ENCODE measurements around the gene RNF8.

The RNF8 gene

DNA sequence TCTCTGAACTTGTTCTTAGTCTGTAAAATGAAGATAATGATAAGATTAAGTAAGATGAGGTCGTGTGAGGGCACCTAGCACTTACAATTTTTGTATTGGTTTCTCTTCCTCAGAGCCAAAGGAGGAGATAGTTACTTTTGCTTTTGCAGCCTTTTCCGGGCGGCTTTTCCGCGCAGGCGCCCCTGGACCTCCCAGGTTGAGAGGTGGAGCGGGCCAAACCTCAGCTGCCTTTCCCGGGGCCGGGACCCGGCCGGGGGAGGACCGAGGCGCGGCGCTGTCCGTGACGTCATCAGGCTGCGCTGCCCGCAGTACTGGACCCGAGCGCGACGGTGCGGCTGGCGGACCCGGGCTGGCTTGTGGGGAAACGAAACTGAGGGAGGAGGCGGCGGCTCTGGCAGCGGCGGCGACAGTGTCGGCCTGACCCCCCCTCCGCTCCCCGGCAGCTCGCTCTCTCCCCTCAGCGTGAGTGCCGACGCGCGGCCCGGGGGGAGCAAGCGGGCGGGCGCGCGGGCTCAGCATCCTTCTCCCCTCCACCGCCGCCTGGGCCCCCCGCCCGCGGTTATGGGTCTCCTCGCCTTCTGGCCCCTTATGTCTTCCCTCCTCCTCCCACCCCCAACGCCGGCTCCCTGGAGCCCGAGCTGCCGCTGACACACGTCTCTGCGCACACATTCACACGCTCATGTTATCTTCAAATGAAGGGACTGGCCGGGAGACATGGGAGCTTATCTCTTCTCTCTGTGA lies 79.3 kb downstream of the RNF8 start, which contains the start of gene CMTR1 (continued):
- TF ChIP-seq, protein P1, sequence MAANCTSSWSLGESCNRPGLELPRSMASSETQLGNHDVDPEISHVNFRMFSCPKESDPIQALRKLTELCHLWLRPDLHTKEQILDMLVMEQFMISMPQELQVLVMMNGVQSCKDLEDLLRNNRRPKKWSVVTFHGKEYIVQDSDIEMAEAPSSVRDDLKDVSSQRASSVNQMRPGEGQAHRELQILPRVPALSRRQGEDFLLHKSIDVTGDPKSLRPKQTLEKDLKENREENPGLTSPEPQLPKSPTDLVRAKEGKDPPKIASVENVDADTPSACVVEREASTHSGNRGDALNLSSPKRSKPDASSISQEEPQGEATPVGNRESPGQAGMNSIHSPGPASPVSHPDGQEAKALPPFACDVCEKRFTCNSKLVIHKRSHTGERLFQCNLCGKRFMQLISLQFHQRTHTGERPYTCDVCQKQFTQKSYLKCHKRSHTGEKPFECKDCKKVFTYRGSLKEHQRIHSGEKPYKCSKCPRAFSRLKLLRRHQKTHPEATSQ (tag by site-specific recombination; IDR thresholded peaks at IDR 0.05): peak; percentile 71; the same call in 1 of the 2 replicates
- TF ChIP-seq ZNF626 (tag by site-specific recombination; IDR thresholded peaks at IDR 0.05) (no peak), ZNF223 (tag by site-specific recombination; IDR thresholded peaks at IDR 0.05) (peak; percentile 94), ZNF214 (tag by site-specific recombination; IDR thresholded peaks at IDR 0.05; ENCODE audit: borderline replicate concordance) (no peak), RBAK (tag by site-specific recombination; IDR thresholded peaks at IDR 0.05) (no peak), ZNF302 (tag by site-specific recombination; IDR thresholded peaks at IDR 0.05; ENCODE audit: low read depth) (no peak), KLF10 (tag by site-specific recombination; IDR thresholded peaks at IDR 0.05) (0 out of 2 replicates have a peak, but pooled peaks have one; percentile 26), ZNF560 (tag by site-specific recombination; IDR thresholded peaks at IDR 0.05; ENCODE audit: borderline replicate concordance) (no peak), ZNF274 (IDR thresholded peaks at IDR 0.05; ENCODE audit: low read length) (no peak), ZNF274 (tag by site-specific recombination; IDR thresholded peaks at IDR 0.05; ENCODE audit: borderline replicate concordance) (no peak), ZXDB (tag by site-specific recombination; IDR thresholded peaks at IDR 0.05) (peak; percentile 85), GLI2 (tag by site-specific recombination; IDR thresholded peaks at IDR 0.05; ENCODE audit: borderline replicate concordance, low read depth) (no peak), ZNF335 (tag by site-specific recombination; conservative IDR thresholded peaks at IDR 0.05) (peak; percentile 97), MYNN (tag by site-specific recombination; IDR thresholded peaks at IDR 0.05; ENCODE audit: borderline replicate concordance) (no peak), ZNF391 (tag by site-specific recombination; IDR thresholded peaks at IDR 0.05; ENCODE audit: borderline replicate concordance, low read depth) (no peak; the same call in 1 of the 2 replicates), ZFP41 (tag by site-specific recombination; IDR thresholded peaks at IDR 0.05; ENCODE audit: borderline replicate concordance) (no peak), ZNF169 (tag by site-specific recombination; IDR thresholded peaks at IDR 0.05) (no peak), YY2 (tag by site-specific recombination; IDR thresholded peaks at IDR 0.05) (peak; percentile 44; the same call in 1 of the 2 replicates), ZNF221 (tag by site-specific recombination; IDR thresholded peaks at IDR 0.05; ENCODE audit: borderline replicate concordance) (no peak), PRDM1 (tag by site-specific recombination; IDR thresholded peaks at IDR 0.05) (peak; percentile 88), ZNF549 (tag by site-specific recombination; IDR thresholded peaks at IDR 0.05) (no peak), ZNF2 (tag by site-specific recombination; IDR thresholded peaks at IDR 0.05) (0 out of 2 replicates have a peak, but pooled peaks have one; percentile 32), ZNF121 (tag by site-specific recombination; IDR thresholded peaks at IDR 0.05) (no peak)
- TF ChIP-seq, protein P2, sequence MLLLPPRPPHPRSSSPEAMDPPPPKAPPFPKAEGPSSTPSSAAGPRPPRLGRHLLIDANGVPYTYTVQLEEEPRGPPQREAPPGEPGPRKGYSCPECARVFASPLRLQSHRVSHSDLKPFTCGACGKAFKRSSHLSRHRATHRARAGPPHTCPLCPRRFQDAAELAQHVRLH (tag by site-specific recombination; IDR thresholded peaks at IDR 0.05): 0 out of 2 replicates have a peak, but pooled peaks have one; percentile 24
- TF ChIP-seq, protein P3, sequence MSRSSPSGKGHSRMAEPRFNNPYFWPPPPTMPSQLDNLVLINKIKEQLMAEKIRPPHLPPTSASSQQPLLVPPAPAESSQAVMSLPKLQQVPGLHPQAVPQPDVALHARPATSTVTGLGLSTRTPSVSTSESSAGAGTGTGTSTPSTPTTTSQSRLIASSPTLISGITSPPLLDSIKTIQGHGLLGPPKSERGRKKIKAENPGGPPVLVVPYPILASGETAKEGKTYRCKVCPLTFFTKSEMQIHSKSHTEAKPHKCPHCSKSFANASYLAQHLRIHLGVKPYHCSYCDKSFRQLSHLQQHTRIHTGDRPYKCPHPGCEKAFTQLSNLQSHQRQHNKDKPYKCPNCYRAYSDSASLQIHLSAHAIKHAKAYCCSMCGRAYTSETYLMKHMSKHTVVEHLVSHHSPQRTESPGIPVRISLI (tag by site-specific recombination; IDR thresholded peaks at IDR 0.05): no peak
- TF ChIP-seq, protein P4, sequence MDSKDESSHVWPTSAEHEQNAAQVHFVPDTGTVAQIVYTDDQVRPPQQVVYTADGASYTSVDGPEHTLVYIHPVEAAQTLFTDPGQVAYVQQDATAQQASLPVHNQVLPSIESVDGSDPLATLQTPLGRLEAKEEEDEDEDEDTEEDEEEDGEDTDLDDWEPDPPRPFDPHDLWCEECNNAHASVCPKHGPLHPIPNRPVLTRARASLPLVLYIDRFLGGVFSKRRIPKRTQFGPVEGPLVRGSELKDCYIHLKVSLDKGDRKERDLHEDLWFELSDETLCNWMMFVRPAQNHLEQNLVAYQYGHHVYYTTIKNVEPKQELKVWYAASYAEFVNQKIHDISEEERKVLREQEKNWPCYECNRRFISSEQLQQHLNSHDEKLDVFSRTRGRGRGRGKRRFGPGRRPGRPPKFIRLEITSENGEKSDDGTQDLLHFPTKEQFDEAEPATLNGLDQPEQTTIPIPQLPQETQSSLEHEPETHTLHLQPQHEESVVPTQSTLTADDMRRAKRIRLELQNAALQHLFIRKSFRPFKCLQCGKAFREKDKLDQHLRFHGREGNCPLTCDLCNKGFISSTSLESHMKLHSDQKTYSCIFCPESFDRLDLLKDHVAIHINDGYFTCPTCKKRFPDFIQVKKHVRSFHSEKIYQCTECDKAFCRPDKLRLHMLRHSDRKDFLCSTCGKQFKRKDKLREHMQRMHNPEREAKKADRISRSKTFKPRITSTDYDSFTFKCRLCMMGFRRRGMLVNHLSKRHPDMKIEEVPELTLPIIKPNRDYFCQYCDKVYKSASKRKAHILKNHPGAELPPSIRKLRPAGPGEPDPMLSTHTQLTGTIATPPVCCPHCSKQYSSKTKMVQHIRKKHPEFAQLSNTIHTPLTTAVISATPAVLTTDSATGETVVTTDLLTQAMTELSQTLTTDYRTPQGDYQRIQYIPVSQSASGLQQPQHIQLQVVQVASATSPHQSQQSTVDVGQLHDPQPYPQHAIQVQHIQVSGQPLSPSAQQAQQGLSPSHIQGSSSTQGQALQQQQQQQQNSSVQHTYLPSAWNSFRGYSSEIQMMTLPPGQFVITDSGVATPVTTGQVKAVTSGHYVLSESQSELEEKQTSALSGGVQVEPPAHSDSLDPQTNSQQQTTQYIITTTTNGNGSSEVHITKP (tag by site-specific recombination; IDR thresholded peaks at IDR 0.05): peak; percentile 90
- TF ChIP-seq, protein P5, sequence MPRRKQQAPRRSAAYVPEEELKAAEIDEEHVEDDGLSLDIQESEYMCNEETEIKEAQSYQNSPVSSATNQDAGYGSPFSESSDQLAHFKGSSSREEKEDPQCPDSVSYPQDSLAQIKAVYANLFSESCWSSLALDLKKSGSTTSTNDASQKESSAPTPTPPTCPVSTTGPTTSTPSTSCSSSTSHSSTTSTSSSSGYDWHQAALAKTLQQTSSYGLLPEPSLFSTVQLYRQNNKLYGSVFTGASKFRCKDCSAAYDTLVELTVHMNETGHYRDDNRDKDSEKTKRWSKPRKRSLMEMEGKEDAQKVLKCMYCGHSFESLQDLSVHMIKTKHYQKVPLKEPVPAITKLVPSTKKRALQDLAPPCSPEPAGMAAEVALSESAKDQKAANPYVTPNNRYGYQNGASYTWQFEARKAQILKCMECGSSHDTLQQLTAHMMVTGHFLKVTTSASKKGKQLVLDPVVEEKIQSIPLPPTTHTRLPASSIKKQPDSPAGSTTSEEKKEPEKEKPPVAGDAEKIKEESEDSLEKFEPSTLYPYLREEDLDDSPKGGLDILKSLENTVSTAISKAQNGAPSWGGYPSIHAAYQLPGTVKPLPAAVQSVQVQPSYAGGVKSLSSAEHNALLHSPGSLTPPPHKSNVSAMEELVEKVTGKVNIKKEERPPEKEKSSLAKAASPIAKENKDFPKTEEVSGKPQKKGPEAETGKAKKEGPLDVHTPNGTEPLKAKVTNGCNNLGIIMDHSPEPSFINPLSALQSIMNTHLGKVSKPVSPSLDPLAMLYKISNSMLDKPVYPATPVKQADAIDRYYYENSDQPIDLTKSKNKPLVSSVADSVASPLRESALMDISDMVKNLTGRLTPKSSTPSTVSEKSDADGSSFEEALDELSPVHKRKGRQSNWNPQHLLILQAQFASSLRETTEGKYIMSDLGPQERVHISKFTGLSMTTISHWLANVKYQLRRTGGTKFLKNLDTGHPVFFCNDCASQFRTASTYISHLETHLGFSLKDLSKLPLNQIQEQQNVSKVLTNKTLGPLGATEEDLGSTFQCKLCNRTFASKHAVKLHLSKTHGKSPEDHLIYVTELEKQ (tag by site-specific recombination; IDR thresholded peaks at IDR 0.05; ENCODE audit: borderline replicate concordance): no peak
- TF ChIP-seq, protein P6, sequence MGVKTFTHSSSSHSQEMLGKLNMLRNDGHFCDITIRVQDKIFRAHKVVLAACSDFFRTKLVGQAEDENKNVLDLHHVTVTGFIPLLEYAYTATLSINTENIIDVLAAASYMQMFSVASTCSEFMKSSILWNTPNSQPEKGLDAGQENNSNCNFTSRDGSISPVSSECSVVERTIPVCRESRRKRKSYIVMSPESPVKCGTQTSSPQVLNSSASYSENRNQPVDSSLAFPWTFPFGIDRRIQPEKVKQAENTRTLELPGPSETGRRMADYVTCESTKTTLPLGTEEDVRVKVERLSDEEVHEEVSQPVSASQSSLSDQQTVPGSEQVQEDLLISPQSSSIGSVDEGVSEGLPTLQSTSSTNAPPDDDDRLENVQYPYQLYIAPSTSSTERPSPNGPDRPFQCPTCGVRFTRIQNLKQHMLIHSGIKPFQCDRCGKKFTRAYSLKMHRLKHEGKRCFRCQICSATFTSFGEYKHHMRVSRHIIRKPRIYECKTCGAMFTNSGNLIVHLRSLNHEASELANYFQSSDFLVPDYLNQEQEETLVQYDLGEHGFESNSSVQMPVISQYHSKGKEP (tag by site-specific recombination; IDR thresholded peaks at IDR 0.05): 0 out of 2 replicates have a peak, but pooled peaks have one; percentile 33

Data from HEK293 (cell line).